GM19328 (cell line): ENCODE data around the gene TNP2.
"Not testable (repeated sequence)": the region's sequence is repeated elsewhere in the genome, so short reads cannot be mapped to it uniquely, and the experiment has no call there.

Experiments used
- ATAC-seq: cut with Tn5 transposase; IDR thresholded peaks from one replicate; pipeline ENCODE4 v1.9.1; 2021; ENCODE audit warnings: mild to moderate bottlenecking, moderate library complexity; ENCODE audit not compliant: unreplicated experiment

The TNP2 gene

DNA sequence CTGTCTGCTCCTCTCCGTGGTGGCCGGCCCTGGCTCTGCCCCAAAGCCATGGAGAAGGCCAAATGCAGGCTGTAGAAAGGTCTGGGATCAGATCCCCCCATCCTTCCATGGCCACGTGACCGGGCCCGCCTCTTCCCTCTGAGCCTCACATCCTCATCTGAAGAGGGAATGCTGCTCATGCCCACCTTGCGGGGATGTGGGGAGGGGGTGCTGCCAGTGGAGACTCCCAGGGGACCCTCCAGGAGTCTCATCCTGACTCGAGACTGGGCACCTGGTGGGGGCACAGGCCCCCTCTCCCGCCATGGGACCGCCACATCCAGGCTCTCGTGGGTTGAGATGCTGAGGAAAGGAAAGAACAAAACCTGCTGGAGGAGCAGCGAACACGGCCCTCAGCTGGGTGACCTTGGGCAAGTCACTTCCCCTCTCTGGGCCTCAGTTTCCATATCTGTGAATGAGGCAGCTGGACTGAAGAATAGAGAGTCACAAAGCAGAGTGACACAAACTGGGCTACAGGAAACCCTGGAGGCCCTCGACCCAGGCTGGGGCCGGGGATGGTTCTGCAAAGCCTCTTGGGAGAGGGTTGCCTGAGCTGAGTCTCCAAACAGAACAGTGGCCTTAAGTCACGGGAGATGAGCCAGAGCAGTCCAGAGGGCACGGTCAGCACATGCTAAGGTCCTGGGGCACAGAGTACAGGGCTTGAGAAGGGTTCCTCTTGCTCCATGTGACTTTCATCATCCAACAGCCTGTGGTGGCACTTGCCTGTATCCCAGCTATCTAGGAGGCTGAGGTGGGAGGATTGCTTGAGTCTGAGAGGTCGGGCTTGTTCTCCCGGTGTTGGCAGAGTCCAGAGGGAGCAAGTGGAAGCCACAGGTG lies 43.2 kb downstream of the TNP2 start:
- ATAC-seq = no peak

DNA sequence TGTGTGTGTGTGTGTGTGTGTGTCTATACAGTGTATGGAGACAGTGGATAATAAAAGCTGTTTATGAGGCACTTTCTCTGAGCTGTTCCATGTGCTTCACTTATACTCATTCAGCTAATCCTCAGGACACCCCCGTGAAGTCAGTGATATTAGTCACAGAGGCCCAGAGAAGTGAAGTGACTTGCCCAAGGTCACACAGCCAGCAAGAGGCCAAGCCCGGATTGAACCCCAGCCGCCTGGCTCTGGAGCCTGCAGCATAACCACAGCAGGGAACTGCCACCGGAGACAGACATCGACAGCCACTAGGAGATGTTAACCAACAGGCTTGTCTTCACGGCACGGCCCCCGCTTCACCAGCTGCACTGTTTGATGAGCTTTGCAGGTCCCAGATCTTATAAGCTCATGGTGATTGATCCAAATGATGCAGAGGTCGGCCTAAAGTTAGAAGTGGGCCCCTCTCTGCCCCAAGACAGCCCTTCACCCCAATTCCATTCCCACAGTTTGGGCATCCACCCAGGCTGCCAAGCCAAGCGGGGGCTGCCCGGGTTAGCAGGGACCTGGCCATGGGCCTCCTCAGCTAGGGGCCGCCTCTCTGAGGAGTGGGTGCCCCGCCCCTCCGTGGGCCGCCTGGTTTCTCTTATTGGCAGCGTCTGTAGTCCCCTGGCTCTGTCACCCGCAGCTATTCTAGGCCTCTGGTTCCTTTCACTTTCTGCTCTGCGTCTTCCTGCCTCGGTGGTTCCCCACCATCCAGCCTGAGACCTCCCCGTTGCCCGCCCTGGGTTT lies 44.0 kb downstream of the TNP2 start:
- peak; percentile 80 for ATAC-seq

DNA sequence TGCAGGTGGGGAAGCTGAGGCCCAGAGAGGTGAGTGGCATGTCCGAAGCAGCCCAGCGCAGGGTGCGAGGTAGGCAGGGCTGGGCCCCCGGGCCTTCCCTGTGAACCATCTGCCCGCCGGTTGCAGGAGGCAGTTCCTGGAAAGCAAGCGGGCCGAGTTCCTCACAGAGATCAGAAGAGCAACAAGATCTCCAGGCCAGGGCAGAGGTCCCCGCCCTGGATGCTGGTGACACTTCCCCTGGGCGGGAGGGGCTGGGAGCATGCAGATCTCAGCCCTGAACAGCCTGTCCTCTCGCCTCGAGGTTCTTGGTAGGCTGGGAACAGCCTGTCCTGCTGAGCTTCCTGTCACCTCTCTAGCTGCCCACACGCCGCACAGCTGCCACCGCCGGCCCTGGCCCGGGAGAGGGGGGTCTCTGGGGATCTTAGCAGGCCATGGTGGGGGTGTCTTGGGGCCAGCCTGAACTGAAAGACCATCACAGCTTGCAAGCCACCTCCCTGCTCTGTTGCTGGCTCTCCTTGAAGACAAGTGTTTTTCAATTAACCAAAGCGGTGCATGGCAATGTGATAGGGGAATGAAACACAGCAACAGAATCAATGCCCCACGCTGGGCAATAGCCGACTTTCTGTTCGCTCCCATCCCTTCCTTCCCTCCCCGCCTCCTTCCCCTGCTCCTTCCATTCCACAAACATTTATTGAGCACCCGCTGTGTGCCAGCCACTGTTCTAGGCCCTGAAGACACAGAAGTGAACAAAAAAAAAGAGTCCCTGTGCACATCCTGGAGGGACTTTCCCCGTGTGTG lies 44.8 kb downstream of the TNP2 start:
- no peak for ATAC-seq

DNA sequence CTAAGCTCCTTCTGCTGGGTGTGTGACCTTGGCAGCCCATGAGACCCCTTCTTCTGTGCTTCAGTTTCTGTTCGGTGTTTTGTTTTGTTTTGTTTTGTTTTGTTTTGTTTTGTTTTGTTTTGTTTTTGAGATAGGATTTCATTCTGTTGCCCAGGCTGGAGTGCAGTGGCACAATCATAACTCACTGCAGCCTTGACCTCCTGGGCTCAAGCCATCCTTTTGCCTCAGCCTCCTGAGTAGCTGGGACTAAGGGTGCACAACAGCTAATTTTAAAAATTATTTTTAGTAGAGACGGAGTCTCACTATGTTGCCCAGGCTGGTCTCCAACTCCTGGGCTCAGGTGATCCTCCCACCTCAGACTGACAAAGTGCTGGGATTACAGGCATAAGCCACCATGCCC lies 48.6 kb downstream of the TNP2 start:
- not testable (repeated sequence) for ATAC-seq

DNA sequence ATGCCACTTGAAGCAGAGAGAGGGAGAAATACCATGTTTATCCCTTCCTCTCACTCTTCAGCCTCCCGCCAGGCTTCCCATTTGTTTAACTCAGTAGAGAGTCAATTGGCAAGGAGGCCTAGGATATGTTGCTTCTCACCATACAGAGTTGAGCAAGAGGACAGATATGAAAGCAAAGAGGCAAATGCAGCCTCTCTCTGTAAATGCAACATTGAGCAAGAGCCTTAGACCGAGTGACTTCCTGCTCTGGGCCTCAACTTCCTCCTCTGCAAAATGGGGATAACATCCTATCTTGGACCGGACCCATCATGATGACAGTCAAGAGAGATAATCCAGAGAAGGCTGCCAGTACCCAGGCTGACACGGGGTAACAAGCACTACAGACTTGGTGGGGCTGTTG lies 49.9 kb downstream of the TNP2 start:
- no peak for ATAC-seq

DNA sequence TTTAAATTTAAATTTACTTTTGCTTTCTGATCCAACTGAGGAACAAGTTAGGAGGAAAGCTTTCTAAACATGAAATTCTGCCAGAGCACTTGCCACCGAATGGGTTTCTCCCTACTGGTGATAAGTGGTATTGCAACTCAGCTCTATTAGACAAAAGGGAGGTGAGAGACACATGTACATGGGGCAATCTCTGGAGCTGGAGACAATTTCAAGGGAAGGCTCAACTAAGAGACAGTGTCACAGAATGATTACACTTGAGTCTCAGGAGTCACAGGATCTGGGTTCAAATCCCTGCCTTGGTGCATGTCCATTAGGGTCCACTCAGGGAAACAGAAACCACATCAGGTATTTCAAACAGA lies 50.5 kb downstream of the TNP2 start:
- no peak for ATAC-seq
